HUES48 (cell line): Measurements from ENCODE around the gene RFLNA.
"Not testable (repeated sequence)": the region's sequence is repeated elsewhere in the genome, so short reads cannot be mapped to it uniquely, and the experiment has no call there.

Experiments
- H3K27ac ChIP-seq: one replicate; pipeline ENCODE4 v1.7.0; 2013; ENCODE audit warnings: low read depth, low read length, inconsistent platforms
- H3K27me3 ChIP-seq: 2 replicates; pipeline ENCODE4 v1.6.1; 2013; ENCODE audit warnings: mild to moderate bottlenecking, low read length; ENCODE audit not compliant: control insufficient read depth, insufficient read depth
- H3K36me3 ChIP-seq: 2 replicates; pipeline ENCODE4 v1.6.1; 2013; ENCODE audit warnings: low read length; ENCODE audit not compliant: control insufficient read depth, insufficient read depth
- H3K4me1 ChIP-seq: 2 replicates; pipeline ENCODE4 v1.6.1; 2013; ENCODE audit warnings: mild to moderate bottlenecking, low read length; ENCODE audit not compliant: control insufficient read depth, insufficient read depth
- H3K4me3 ChIP-seq: 2 replicates; pipeline ENCODE4 v1.5.1; 2013; ENCODE audit warnings: mild to moderate bottlenecking, low read depth, low read length
- H3K9ac ChIP-seq: 2 replicates; pipeline ENCODE4 v1.6.1; 2013; ENCODE audit warnings: mild to moderate bottlenecking, low read depth, low read length, moderate library complexity
- H3K9me3 ChIP-seq: 2 replicates; pipeline ENCODE4 v1.6.1; 2013; ENCODE audit warnings: low read length; ENCODE audit not compliant: control insufficient read depth, insufficient read depth

RFLNA gene

GRCh38 chr12:124322271-124322998 lies 27.5 kb downstream of the RFLNA start:
- Histone ChIP-seq H3K4me3 (no peak overlapping the region), H3K27me3 (no peaks in the 10 kb centered on the region), H3K9ac (no peak overlapping the region), H3K4me1 (peaks cover 15% of the 10 kb centered on the region), H3K9me3 (peaks cover 15% of the 10 kb centered on the region), H3K36me3 (peaks cover 32% of the 10 kb centered on the region), H3K27ac (no peak overlapping the region)

- Histone ChIP-seq H3K36me3 (peaks cover 32% of the 10 kb centered on the region), H3K4me1 (peaks cover 11% of the 10 kb centered on the region), H3K9me3 (peaks cover 15% of the 10 kb centered on the region)
- H3K27me3 ChIP-seq, H3K9ac ChIP-seq, H3K4me3 ChIP-seq, H3K27ac ChIP-seq: not testable (repeated sequence)
Measured at GRCh38 chr12:124322999-124323328, 28.1 kb downstream of the RFLNA start.

GRCh38 chr12:124323771-124324530 lies 29.1 kb downstream of the RFLNA start:
- Histone ChIP-seq H3K36me3 (peaks cover 36% of the 10 kb centered on the region), H3K9me3 (peaks cover 15% of the 10 kb centered on the region), H3K4me3 (no peak overlapping the region), H3K27ac (no peak overlapping the region), H3K27me3 (no peaks in the 10 kb centered on the region), H3K4me1 (peaks cover under 1% of the 10 kb centered on the region; the same call in 1 of the 2 replicates), H3K9ac (no peak overlapping the region)

GRCh38 chr12:124324803-124325705 lies 30.2 kb downstream of the RFLNA start:
- Histone ChIP-seq H3K4me1 (no peaks in the 10 kb centered on the region), H3K4me3 (no peak overlapping the region), H3K27me3 (no peaks in the 10 kb centered on the region), H3K9me3 (peaks cover 15% of the 10 kb centered on the region), H3K36me3 (peaks cover 47% of the 10 kb centered on the region), H3K27ac (no peak overlapping the region), H3K9ac (no peak overlapping the region)

GRCh38 chr12:124326104-124326503 lies 31.2 kb downstream of the RFLNA start:
- no peak overlapping the region for H3K27ac ChIP-seq
- H3K9ac ChIP-seq = no peak overlapping the region
- H3K4me3 ChIP-seq = no peak overlapping the region
- peaks cover 15% of the 10 kb centered on the region for H3K9me3 ChIP-seq
- H3K36me3 ChIP-seq = peaks cover 54% of the 10 kb centered on the region
- H3K4me1 ChIP-seq = no peaks in the 10 kb centered on the region
- no peaks in the 10 kb centered on the region for H3K27me3 ChIP-seq

- H3K4me1 ChIP-seq = no peaks in the 10 kb centered on the region
- peaks cover 61% of the 10 kb centered on the region for H3K36me3 ChIP-seq
- H3K4me3 ChIP-seq = no peak overlapping the region
- no peak overlapping the region for H3K9ac ChIP-seq
- H3K27me3 ChIP-seq = no peaks in the 10 kb centered on the region
- no peak overlapping the region for H3K27ac ChIP-seq
- H3K9me3 ChIP-seq = peaks cover 15% of the 10 kb centered on the region
Measured at GRCh38 chr12:124326871-124327270, 32.0 kb downstream of the RFLNA start.

- H3K9me3 ChIP-seq = peaks cover 15% of the 10 kb centered on the region
- H3K36me3 ChIP-seq = peaks cover 68% of the 10 kb centered on the region
- H3K27ac ChIP-seq = no peak overlapping the region
- no peak overlapping the region for H3K4me3 ChIP-seq
- no peaks in the 10 kb centered on the region for H3K4me1 ChIP-seq
- H3K27me3 ChIP-seq = no peaks in the 10 kb centered on the region
- no peak overlapping the region for H3K9ac ChIP-seq
Measured at GRCh38 chr12:124327362-124328043, 32.6 kb downstream of the RFLNA start.

- Histone ChIP-seq H3K9ac (no peak overlapping the region), H3K4me1 (no peaks in the 10 kb centered on the region), H3K9me3 (peaks cover 15% of the 10 kb centered on the region), H3K4me3 (no peak overlapping the region), H3K27me3 (no peaks in the 10 kb centered on the region), H3K36me3 (peaks cover 74% of the 10 kb centered on the region), H3K27ac (no peak overlapping the region)
Measured at GRCh38 chr12:124328116-124328515, 33.2 kb downstream of the RFLNA start.

GRCh38 chr12:124328636-124329035 lies 33.7 kb downstream of the RFLNA start:
- Histone ChIP-seq H3K27me3 (no peaks in the 10 kb centered on the region), H3K4me3 (no peak overlapping the region), H3K4me1 (no peaks in the 10 kb centered on the region), H3K9ac (no peak overlapping the region), H3K36me3 (peaks cover 74% of the 10 kb centered on the region), H3K27ac (peak overlapping the region; percentile 20), H3K9me3 (peaks cover 12% of the 10 kb centered on the region)

GRCh38 chr12:124332058-124332672 lies 37.3 kb downstream of the RFLNA start:
- Histone ChIP-seq H3K27ac (no peak overlapping the region), H3K9me3 (no peaks in the 10 kb centered on the region), H3K36me3 (peaks cover 80% of the 10 kb centered on the region), H3K4me3 (no peak overlapping the region), H3K4me1 (no peaks in the 10 kb centered on the region), H3K27me3 (no peaks in the 10 kb centered on the region), H3K9ac (no peak overlapping the region)
